GM23248 (cell line): ENCODE results near the gene CRIP1. TPM values are rescaled to one million over a fixed set of nuclear protein-coding genes. Genes with fewer than 3 reads are reported as not detected.

Experiments used
- DNase-seq: peaks from one replicate; pipeline ENCODE4 v3.0.0-alpha.2; 2015
- H2AFZ ChIP-seq: fragments of 200-600 bp; sonication (generic); 2 replicates; pipeline ENCODE4 v1.6.1; 2016; ENCODE audit warnings: antibody characterized with exemption
- H3F3A ChIP-seq: fragments of 200-600 bp; sonication (generic); 2 replicates; pipeline ENCODE4 v1.6.1; 2016; ENCODE audit warnings: mild to moderate bottlenecking, antibody characterized with exemption, mixed run types; ENCODE audit not compliant: insufficient read depth
- H3K27ac ChIP-seq: fragments of 200-600 bp; sonication (generic); 2 replicates; pipeline ENCODE4 v1.5.1; 2016; ENCODE audit warnings: mild to moderate bottlenecking
- H3K27me3 ChIP-seq: fragments of 200-600 bp; sonication (generic); replicated peaks from 2 replicates; pipeline ENCODE4 v1.6.1; 2016; ENCODE audit warnings: mild to moderate bottlenecking; ENCODE audit not compliant: insufficient read depth
- H3K36me3 ChIP-seq: fragments of 200-600 bp; sonication (generic); 2 replicates; pipeline ENCODE4 v1.6.1; 2016; ENCODE audit warnings: low read depth, mild to moderate bottlenecking
- H3K4me1 ChIP-seq: fragments of 200-600 bp; sonication (generic); 2 replicates; pipeline ENCODE4 v1.6.1; 2016; ENCODE audit warnings: mild to moderate bottlenecking; ENCODE audit not compliant: insufficient read depth
- H3K4me2 ChIP-seq: fragments of 200-600 bp; sonication (generic); one replicate; pipeline ENCODE4 v1.6.1; 2016; ENCODE audit warnings: mild to moderate bottlenecking; ENCODE audit not compliant: unreplicated experiment
- H3K4me3 ChIP-seq: fragments of 200-600 bp; sonication (generic); 2 replicates; pipeline ENCODE4 v1.5.1; 2016; ENCODE audit warnings: mild to moderate bottlenecking
- H3K79me2 ChIP-seq: fragments of 200-600 bp; sonication (generic); 2 replicates; pipeline ENCODE4 v1.6.1; 2016; ENCODE audit warnings: mild to moderate bottlenecking; ENCODE audit not compliant: insufficient read depth
- H3K9ac ChIP-seq: fragments of 200-600 bp; sonication (generic); 2 replicates; pipeline ENCODE4 v1.6.1; 2016; ENCODE audit warnings: mild to moderate bottlenecking
- H3K9me2 ChIP-seq: fragments of 200-600 bp; sonication (generic); 2 replicates; pipeline ENCODE4 v1.6.1; 2016; ENCODE audit warnings: mixed run types, mild to moderate bottlenecking, moderate library complexity; ENCODE audit not compliant: insufficient read depth
- H3K9me3 ChIP-seq: fragments of 200-600 bp; sonication (generic); one replicate; pipeline ENCODE4 v1.6.1; 2017; ENCODE audit warnings: low read depth
- H4K20me1 ChIP-seq: fragments of 200-600 bp; sonication (generic); 2 replicates; pipeline ENCODE4 v1.6.0; 2016; ENCODE audit not compliant: insufficient read depth
- EZH2 ChIP-seq: fragments of 200-600 bp; sonication (generic); IDR thresholded peaks from 2 replicates; pipeline ENCODE4 v1.6.1; 2018; ENCODE audit warnings: antibody characterized with exemption, mild to moderate bottlenecking; ENCODE audit not compliant: insufficient read depth, poor library complexity, severe bottlenecking
- EZH2phosphoT487 ChIP-seq: fragments of 200-600 bp; sonication (generic); IDR thresholded peaks from 2 replicates; pipeline ENCODE4 v1.6.1; 2018; ENCODE audit warnings: antibody characterized with exemption, moderate library complexity, mild to moderate bottlenecking, low read depth; ENCODE audit not compliant: insufficient read depth
- WGBS, 2 experiments: methylation state at CpG; one replicate each; pipeline ENCODE4 v1.1.6; 2015 to 2017; ENCODE audit warnings: low lambda C conversion rate in 2 of 2, low coverage in 1 of 2; ENCODE audit errors: missing lambda C conversion rate in 2 of 2; 5-methylcytosine and 5-hydroxymethylcytosine counted together
- in situ Hi-C: fragments of 300-500 bp; cut with MboI; formaldehyde crosslinking; loops from 2 replicates; pipeline ENCODE4 v1.15.0; 2020
- polyA plus RNA-seq: library from polyadenylated mRNA; unstranded; fragments of >200 nt; fragmentation: Nextera tagmentation; extraction: Ambion mirVana; gene quantifications from 2 replicates; pipeline ENCODE4 v1.2.1, GENCODE V29; 2016
- total RNA-seq: library from RNA; depleted of rRNA; stranded (reverse); fragments of >200 nt; shearing (Covaris generic); gene quantifications from 2 replicates; pipeline ENCODE4 v1.2.3, GENCODE V29; 2014

The CRIP1 gene
- total and polyA plus RNA-seq, 2 experiments from 2014 or later: 12.3 to 32.7 TPM

GRCh38 chr14:105439710-105440553, 46.8 kb upstream of the CRIP1 start:
- Histone ChIP-seq H3K4me2 (no peak overlapping the region), H3F3A (no peaks in the 10 kb centered on the region), H3K27ac (no peak overlapping the region), H3K4me3 (no peak overlapping the region), H3K79me2 (peaks cover 62% of the 10 kb centered on the region), H4K20me1 (peaks cover 8% of the 10 kb centered on the region), H3K27me3 (no peaks in the 10 kb centered on the region), H2AFZ (no peak overlapping the region), H3K4me1 (no peaks in the 10 kb centered on the region), H3K9me2 (no peaks in the 10 kb centered on the region), H3K36me3 (no peaks in the 10 kb centered on the region), H3K9me3 (no peaks in the 10 kb centered on the region), H3K9ac (no peak overlapping the region)
- in situ Hi-C loops: no loop called here
- peak; percentile 60 for DNase-seq
- 80% methylated on average over 33 of the region's 33 CpGs for WGBS, 2 experiments
- TF ChIP-seq EZH2 (no peak), EZH2phosphoT487 (no peak)

- Histone ChIP-seq H3K9ac (no peak overlapping the region), H3K4me2 (no peak overlapping the region), H3K9me3 (no peaks in the 10 kb centered on the region), H4K20me1 (peaks cover 6% of the 10 kb centered on the region; the same call in 1 of the 2 replicates), H3K9me2 (no peaks in the 10 kb centered on the region), H3K4me3 (no peak overlapping the region), H3K4me1 (no peaks in the 10 kb centered on the region), H3K36me3 (no peaks in the 10 kb centered on the region), H3F3A (no peaks in the 10 kb centered on the region), H2AFZ (no peak overlapping the region), H3K79me2 (peaks cover 56% of the 10 kb centered on the region), H3K27ac (no peak overlapping the region), H3K27me3 (no peaks in the 10 kb centered on the region)
- WGBS, 2 experiments: 87 to 89% methylated on average over 14 to 15 of the region's 15 CpGs
- TF ChIP-seq EZH2 (no peak), EZH2phosphoT487 (no peak)
- no peak for DNase-seq
- in situ Hi-C loops: no loop called here
Observed at GRCh38 chr14:105440554-105440900, 46.2 kb upstream of the CRIP1 start.

- no peaks in the 10 kb centered on the region for H3F3A ChIP-seq
- H3K4me1 ChIP-seq: no peaks in the 10 kb centered on the region
- H3K27ac ChIP-seq: no peak overlapping the region
- H3K4me3 ChIP-seq: no peak overlapping the region
- H3K9me3 ChIP-seq: no peaks in the 10 kb centered on the region
- peaks cover 5% of the 10 kb centered on the region; the same call in 1 of the 2 replicates for H4K20me1 ChIP-seq
- no peaks in the 10 kb centered on the region for H3K9me2 ChIP-seq
- H2AFZ ChIP-seq: no peak overlapping the region
- no peaks in the 10 kb centered on the region for H3K27me3 ChIP-seq
- in situ Hi-C loops: no loop called here
- no peak for TF ChIP-seq EZH2phosphoT487
- TF ChIP-seq EZH2: no peak
- H3K9ac ChIP-seq: no peak overlapping the region
- DNase-seq: no peak
- no peaks in the 10 kb centered on the region for H3K36me3 ChIP-seq
- H3K79me2 ChIP-seq: peaks cover 51% of the 10 kb centered on the region
- H3K4me2 ChIP-seq: no peak overlapping the region
- WGBS, 2 experiments: 100% methylated on average over 4 to 9 of the region's 9 CpGs
Observed at GRCh38 chr14:105440992-105441391, 45.7 kb upstream of the CRIP1 start.

- in situ Hi-C loops: no loop called here
- no peaks in the 10 kb centered on the region for H3K36me3 ChIP-seq
- H3K9ac ChIP-seq: no peak overlapping the region
- H4K20me1 ChIP-seq: no peaks in the 10 kb centered on the region
- H2AFZ ChIP-seq: no peak overlapping the region
- TF ChIP-seq EZH2phosphoT487: no peak
- TF ChIP-seq EZH2: no peak
- no peaks in the 10 kb centered on the region for H3F3A ChIP-seq
- H3K9me2 ChIP-seq: no peaks in the 10 kb centered on the region
- peaks cover 44% of the 10 kb centered on the region for H3K79me2 ChIP-seq
- H3K27me3 ChIP-seq: no peaks in the 10 kb centered on the region
- no peak overlapping the region for H3K4me2 ChIP-seq
- H3K4me1 ChIP-seq: no peaks in the 10 kb centered on the region
- H3K9me3 ChIP-seq: no peaks in the 10 kb centered on the region
- no peak overlapping the region for H3K27ac ChIP-seq
- WGBS, 2 experiments: 81 to 82% methylated on average over 17 of the region's 17 CpGs
- no peak overlapping the region for H3K4me3 ChIP-seq
- DNase-seq: no peak
Observed at GRCh38 chr14:105442125-105442524, 44.6 kb upstream of the CRIP1 start.
